ENCODE measurements around the gene TPBGL.
"Not testable (repeated sequence)": the region's sequence is repeated elsewhere in the genome, so short reads cannot be mapped to it uniquely, and the experiment has no call there.

The TPBGL gene

GRCh38 chr11:75273411-75274391 lies 33.1 kb downstream of the TPBGL start:
- DNase-seq = no peak

- DNase-seq = not testable (repeated sequence)
Observed at GRCh38 chr11:75274716-75275115, 34.1 kb downstream of the TPBGL start.

GRCh38 chr11:75275581-75275980 lies 35.0 kb downstream of the TPBGL start:
- DNase-seq = no peak

- DNase-seq = no peak
Observed at GRCh38 chr11:75276186-75276585, 35.6 kb downstream of the TPBGL start.

GRCh38 chr11:75276686-75277085 lies 36.1 kb downstream of the TPBGL start:
- no peak for DNase-seq

GRCh38 chr11:75277211-75277805 lies 36.7 kb downstream of the TPBGL start:
- DNase-seq = no peak

GRCh38 chr11:75277991-75278790 lies 37.6 kb downstream of the TPBGL start:
- no peak for DNase-seq

GRCh38 chr11:75279273-75279672 lies 38.7 kb downstream of the TPBGL start:
- peak; percentile 15 for DNase-seq

GRCh38 chr11:75280227-75280701 lies 39.7 kb downstream of the TPBGL start:
- DNase-seq = peak; percentile 61

- no peak for DNase-seq
Observed at GRCh38 chr11:75280770-75281468, 40.3 kb downstream of the TPBGL start.

GRCh38 chr11:75281469-75282095 lies 41.0 kb downstream of the TPBGL start:
- no peak for DNase-seq

- DNase-seq = no peak
Observed at GRCh38 chr11:75283391-75283931, 42.9 kb downstream of the TPBGL start.

GRCh38 chr11:75285776-75286360 lies 45.3 kb downstream of the TPBGL start:
- no peak for DNase-seq

GRCh38 chr11:75286826-75287465 lies 46.4 kb downstream of the TPBGL start:
- peak; percentile 31 for DNase-seq

GRCh38 chr11:75287579-75287978 lies 47.0 kb downstream of the TPBGL start:
- DNase-seq = no peak

GRCh38 chr11:75289511-75289760 lies 48.9 kb downstream of the TPBGL start:
- no peak for DNase-seq

- DNase-seq = no peak
Observed at GRCh38 chr11:75289919-75290318, 49.3 kb downstream of the TPBGL start.

GRCh38 chr11:75291741-75292140 lies 51.2 kb downstream of the TPBGL start:
- DNase-seq = no peak

GRCh38 chr11:75292943-75293342 lies 52.4 kb downstream of the TPBGL start:
- DNase-seq = no peak
